HEK293 (cell line): ENCODE data around the gene FABP7.

ENCODE experiments used
- ZBTB7A ChIP-seq: fragments of 450-650 bp; formaldehyde crosslinking; IDR thresholded peaks from 2 replicates; pipeline ENCODE4 v1.5.1; 2016; ENCODE audit warnings: low read depth, missing biosample characterization, missing genetic modification characterization
- ZNF121 ChIP-seq: fragments of 450-650 bp; formaldehyde crosslinking; IDR thresholded peaks from 2 replicates; pipeline ENCODE4 v1.5.1; 2016; ENCODE audit warnings: missing biosample characterization, missing genetic modification characterization
- ZNF19 ChIP-seq: fragments of 450-650 bp; formaldehyde crosslinking; IDR thresholded peaks from 2 replicates; pipeline ENCODE4; 2016; ENCODE audit warnings: missing biosample characterization, missing genetic modification characterization, low read depth
- ZNF274 ChIP-seq, 2 experiments: fragments of 200-500 bp in 1 of 2; fragments of 450-650 bp in 1 of 2; sonication (Bioruptor generic) in 1 of 2; formaldehyde crosslinking in 1 of 2; IDR thresholded peaks; 2 replicates each; pipeline versions ENCODE4 v1.5.1 to v1.6.1; 2014 to 2016; ENCODE audit warnings: borderline replicate concordance in 1 of 2, inconsistent platforms in 1 of 2, low read length in 1 of 2, missing biosample characterization in 1 of 2, missing genetic modification characterization in 1 of 2
- ZNF596 ChIP-seq: fragments of 450-650 bp; IDR thresholded peaks from 2 replicates; pipeline ENCODE4 v1.5.0; 2018; ENCODE audit warnings: missing biosample characterization, mild to moderate bottlenecking, missing genetic modification characterization, moderate library complexity
- ZNF791 ChIP-seq: fragments of 450-650 bp; formaldehyde crosslinking; IDR thresholded peaks from 2 replicates; pipeline ENCODE4 v1.5.1; 2016; ENCODE audit warnings: missing biosample characterization, missing genetic modification characterization
- TF ChIP-seq, protein P1 (sequence below): fragments of 450-650 bp; formaldehyde crosslinking; IDR thresholded peaks from 2 replicates; pipeline ENCODE4 v1.5.1; 2016; ENCODE audit warnings: missing biosample characterization, missing genetic modification characterization
- TF ChIP-seq, protein P2 (sequence below): fragments of 450-650 bp; formaldehyde crosslinking; IDR thresholded peaks from 2 replicates; pipeline ENCODE4 v1.5.1; 2016; ENCODE audit warnings: missing biosample characterization, missing genetic modification characterization, borderline replicate concordance
- TF ChIP-seq, protein P3 (sequence below): fragments of 450-650 bp; formaldehyde crosslinking; IDR thresholded peaks from 2 replicates; pipeline ENCODE4 v1.5.1; 2016; ENCODE audit warnings: missing biosample characterization, missing genetic modification characterization, borderline replicate concordance

- TF ChIP-seq ZNF19 (no peak), ZNF274 (IDR thresholded peaks at IDR 0.05; ENCODE audit: low read length) (no peak), ZNF274 (tag by site-specific recombination; IDR thresholded peaks at IDR 0.05; ENCODE audit: borderline replicate concordance) (no peak), ZNF121 (tag by site-specific recombination) (no peak), ZBTB7A (tag by site-specific recombination) (no peak), ZNF791 (no peak), ZNF596 (tag by site-specific recombination) (no peak)
- TF ChIP-seq, protein P1, sequence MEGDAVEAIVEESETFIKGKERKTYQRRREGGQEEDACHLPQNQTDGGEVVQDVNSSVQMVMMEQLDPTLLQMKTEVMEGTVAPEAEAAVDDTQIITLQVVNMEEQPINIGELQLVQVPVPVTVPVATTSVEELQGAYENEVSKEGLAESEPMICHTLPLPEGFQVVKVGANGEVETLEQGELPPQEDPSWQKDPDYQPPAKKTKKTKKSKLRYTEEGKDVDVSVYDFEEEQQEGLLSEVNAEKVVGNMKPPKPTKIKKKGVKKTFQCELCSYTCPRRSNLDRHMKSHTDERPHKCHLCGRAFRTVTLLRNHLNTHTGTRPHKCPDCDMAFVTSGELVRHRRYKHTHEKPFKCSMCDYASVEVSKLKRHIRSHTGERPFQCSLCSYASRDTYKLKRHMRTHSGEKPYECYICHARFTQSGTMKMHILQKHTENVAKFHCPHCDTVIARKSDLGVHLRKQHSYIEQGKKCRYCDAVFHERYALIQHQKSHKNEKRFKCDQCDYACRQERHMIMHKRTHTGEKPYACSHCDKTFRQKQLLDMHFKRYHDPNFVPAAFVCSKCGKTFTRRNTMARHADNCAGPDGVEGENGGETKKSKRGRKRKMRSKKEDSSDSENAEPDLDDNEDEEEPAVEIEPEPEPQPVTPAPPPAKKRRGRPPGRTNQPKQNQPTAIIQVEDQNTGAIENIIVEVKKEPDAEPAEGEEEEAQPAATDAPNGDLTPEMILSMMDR (tag by site-specific recombination): no peak
- TF ChIP-seq, protein P2, sequence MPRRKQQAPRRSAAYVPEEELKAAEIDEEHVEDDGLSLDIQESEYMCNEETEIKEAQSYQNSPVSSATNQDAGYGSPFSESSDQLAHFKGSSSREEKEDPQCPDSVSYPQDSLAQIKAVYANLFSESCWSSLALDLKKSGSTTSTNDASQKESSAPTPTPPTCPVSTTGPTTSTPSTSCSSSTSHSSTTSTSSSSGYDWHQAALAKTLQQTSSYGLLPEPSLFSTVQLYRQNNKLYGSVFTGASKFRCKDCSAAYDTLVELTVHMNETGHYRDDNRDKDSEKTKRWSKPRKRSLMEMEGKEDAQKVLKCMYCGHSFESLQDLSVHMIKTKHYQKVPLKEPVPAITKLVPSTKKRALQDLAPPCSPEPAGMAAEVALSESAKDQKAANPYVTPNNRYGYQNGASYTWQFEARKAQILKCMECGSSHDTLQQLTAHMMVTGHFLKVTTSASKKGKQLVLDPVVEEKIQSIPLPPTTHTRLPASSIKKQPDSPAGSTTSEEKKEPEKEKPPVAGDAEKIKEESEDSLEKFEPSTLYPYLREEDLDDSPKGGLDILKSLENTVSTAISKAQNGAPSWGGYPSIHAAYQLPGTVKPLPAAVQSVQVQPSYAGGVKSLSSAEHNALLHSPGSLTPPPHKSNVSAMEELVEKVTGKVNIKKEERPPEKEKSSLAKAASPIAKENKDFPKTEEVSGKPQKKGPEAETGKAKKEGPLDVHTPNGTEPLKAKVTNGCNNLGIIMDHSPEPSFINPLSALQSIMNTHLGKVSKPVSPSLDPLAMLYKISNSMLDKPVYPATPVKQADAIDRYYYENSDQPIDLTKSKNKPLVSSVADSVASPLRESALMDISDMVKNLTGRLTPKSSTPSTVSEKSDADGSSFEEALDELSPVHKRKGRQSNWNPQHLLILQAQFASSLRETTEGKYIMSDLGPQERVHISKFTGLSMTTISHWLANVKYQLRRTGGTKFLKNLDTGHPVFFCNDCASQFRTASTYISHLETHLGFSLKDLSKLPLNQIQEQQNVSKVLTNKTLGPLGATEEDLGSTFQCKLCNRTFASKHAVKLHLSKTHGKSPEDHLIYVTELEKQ (tag by site-specific recombination): no peak
- TF ChIP-seq, protein P3, sequence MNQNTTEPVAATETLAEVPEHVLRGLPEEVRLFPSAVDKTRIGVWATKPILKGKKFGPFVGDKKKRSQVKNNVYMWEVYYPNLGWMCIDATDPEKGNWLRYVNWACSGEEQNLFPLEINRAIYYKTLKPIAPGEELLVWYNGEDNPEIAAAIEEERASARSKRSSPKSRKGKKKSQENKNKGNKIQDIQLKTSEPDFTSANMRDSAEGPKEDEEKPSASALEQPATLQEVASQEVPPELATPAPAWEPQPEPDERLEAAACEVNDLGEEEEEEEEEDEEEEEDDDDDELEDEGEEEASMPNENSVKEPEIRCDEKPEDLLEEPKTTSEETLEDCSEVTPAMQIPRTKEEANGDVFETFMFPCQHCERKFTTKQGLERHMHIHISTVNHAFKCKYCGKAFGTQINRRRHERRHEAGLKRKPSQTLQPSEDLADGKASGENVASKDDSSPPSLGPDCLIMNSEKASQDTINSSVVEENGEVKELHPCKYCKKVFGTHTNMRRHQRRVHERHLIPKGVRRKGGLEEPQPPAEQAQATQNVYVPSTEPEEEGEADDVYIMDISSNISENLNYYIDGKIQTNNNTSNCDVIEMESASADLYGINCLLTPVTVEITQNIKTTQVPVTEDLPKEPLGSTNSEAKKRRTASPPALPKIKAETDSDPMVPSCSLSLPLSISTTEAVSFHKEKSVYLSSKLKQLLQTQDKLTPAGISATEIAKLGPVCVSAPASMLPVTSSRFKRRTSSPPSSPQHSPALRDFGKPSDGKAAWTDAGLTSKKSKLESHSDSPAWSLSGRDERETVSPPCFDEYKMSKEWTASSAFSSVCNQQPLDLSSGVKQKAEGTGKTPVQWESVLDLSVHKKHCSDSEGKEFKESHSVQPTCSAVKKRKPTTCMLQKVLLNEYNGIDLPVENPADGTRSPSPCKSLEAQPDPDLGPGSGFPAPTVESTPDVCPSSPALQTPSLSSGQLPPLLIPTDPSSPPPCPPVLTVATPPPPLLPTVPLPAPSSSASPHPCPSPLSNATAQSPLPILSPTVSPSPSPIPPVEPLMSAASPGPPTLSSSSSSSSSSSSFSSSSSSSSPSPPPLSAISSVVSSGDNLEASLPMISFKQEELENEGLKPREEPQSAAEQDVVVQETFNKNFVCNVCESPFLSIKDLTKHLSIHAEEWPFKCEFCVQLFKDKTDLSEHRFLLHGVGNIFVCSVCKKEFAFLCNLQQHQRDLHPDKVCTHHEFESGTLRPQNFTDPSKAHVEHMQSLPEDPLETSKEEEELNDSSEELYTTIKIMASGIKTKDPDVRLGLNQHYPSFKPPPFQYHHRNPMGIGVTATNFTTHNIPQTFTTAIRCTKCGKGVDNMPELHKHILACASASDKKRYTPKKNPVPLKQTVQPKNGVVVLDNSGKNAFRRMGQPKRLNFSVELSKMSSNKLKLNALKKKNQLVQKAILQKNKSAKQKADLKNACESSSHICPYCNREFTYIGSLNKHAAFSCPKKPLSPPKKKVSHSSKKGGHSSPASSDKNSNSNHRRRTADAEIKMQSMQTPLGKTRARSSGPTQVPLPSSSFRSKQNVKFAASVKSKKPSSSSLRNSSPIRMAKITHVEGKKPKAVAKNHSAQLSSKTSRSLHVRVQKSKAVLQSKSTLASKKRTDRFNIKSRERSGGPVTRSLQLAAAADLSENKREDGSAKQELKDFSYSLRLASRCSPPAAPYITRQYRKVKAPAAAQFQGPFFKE (tag by site-specific recombination): no peak
Observed at GRCh38 chr6:122833021-122833491, 53.5 kb downstream of the FABP7 start.
